ENCODE data around the gene SORCS2.

SORCS2 gene

GRCh38 chr4:7370038-7370437, 177.7 kb downstream of the SORCS2 start:
- no peak overlapping the region for H2AFZ ChIP-seq (ENCODE audit: low read depth, low read length)
- no peaks in the 10 kb centered on the region for H4K20me1 ChIP-seq (ENCODE audit: insufficient read depth, low read length)
- no peak for ATAC-seq (ENCODE audit: insufficient read depth, low read depth)
- no peak for DNase-seq
- no peaks in the 10 kb centered on the region for H3K27me3 ChIP-seq (ENCODE audit: insufficient read depth, low read length, poor library complexity)
- H3K36me3 ChIP-seq (ENCODE audit: insufficient read depth, low read length) = no peaks in the 10 kb centered on the region
- no peaks in the 10 kb centered on the region for H3K4me1 ChIP-seq (ENCODE audit: insufficient read depth, low read length)
- H3K79me2 ChIP-seq (ENCODE audit: insufficient read depth, low read length) = no peaks in the 10 kb centered on the region
- no peak for TF ChIP-seq EZH2 (IDR thresholded peaks at IDR 0.05; ENCODE audit: borderline replicate concordance, low read depth, low read length, severe bottlenecking)
- TF ChIP-seq, protein P1, sequence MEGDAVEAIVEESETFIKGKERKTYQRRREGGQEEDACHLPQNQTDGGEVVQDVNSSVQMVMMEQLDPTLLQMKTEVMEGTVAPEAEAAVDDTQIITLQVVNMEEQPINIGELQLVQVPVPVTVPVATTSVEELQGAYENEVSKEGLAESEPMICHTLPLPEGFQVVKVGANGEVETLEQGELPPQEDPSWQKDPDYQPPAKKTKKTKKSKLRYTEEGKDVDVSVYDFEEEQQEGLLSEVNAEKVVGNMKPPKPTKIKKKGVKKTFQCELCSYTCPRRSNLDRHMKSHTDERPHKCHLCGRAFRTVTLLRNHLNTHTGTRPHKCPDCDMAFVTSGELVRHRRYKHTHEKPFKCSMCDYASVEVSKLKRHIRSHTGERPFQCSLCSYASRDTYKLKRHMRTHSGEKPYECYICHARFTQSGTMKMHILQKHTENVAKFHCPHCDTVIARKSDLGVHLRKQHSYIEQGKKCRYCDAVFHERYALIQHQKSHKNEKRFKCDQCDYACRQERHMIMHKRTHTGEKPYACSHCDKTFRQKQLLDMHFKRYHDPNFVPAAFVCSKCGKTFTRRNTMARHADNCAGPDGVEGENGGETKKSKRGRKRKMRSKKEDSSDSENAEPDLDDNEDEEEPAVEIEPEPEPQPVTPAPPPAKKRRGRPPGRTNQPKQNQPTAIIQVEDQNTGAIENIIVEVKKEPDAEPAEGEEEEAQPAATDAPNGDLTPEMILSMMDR (IDR thresholded peaks at IDR 0.05; ENCODE audit: borderline replicate concordance, extremely low read depth, low read length, poor library complexity, severe bottlenecking) = no peak
- no peak overlapping the region for H3K27ac ChIP-seq (ENCODE audit: low read length)
- no peak overlapping the region for H3K9ac ChIP-seq (ENCODE audit: low read depth, low read length)
- no peak overlapping the region for H3K4me2 ChIP-seq (ENCODE audit: insufficient read depth, low read length)
- H3K9me3 ChIP-seq (ENCODE audit: insufficient read depth, low read length, severe bottlenecking) = no peaks in the 10 kb centered on the region
- no peak overlapping the region for H3K4me3 ChIP-seq (ENCODE audit: low read depth in 1 of 2, low read length in 2 of 2)

DNA sequence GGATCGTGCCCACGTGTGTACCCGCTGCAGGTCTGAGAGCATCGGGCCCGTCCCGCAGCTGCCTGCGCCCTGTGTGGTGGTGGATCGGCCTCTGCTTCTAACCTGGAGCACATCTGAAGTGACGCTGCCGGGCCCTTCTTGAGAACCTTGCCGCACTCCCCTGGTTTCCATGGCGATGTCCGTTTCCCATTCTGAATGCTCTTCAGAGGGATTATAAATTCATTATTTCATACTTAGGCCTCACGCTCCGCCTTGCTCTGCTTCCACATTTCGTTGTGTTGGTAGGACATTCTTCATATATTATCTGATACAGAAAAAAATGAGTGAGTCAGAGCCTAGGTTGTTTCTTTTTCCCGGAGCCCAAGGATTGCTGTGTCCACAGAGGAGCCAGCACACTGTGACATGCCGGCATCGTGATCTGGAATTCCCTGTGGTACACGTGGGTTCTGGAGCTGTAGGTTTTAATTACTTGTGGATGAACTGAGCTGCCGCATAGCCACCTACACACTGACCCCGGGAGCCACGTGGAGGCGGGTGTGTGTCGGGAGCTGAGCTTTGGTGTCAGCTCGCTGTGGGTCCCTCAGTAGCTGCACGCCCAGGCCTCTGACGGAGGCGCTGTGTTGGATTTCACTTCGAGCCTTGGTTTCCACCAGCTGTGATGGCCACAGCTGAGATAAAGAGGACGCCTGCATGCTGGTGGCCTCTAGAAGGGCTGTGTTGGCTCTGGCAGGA, 179.0 kb downstream of the SORCS2 start:
- H2AFZ ChIP-seq (ENCODE audit: low read depth, low read length) = no peak overlapping the region
- H3K9ac ChIP-seq (ENCODE audit: low read depth, low read length) = no peak overlapping the region
- no peak overlapping the region for H3K27ac ChIP-seq (ENCODE audit: low read length)
- no peak overlapping the region for H3K4me2 ChIP-seq (ENCODE audit: insufficient read depth, low read length)
- no peaks in the 10 kb centered on the region for H3K9me3 ChIP-seq (ENCODE audit: insufficient read depth, low read length, severe bottlenecking)
- no peak for DNase-seq
- H3K79me2 ChIP-seq (ENCODE audit: insufficient read depth, low read length) = no peaks in the 10 kb centered on the region
- TF ChIP-seq, protein P1 (IDR thresholded peaks at IDR 0.05; ENCODE audit: borderline replicate concordance, extremely low read depth, low read length, poor library complexity, severe bottlenecking) = no peak
- no peak for TF ChIP-seq EZH2 (IDR thresholded peaks at IDR 0.05; ENCODE audit: borderline replicate concordance, low read depth, low read length, severe bottlenecking)
- H4K20me1 ChIP-seq (ENCODE audit: insufficient read depth, low read length) = no peaks in the 10 kb centered on the region
- H3K27me3 ChIP-seq (ENCODE audit: insufficient read depth, low read length, poor library complexity) = no peaks in the 10 kb centered on the region
- H3K4me1 ChIP-seq (ENCODE audit: insufficient read depth, low read length) = no peaks in the 10 kb centered on the region
- ATAC-seq (ENCODE audit: insufficient read depth, low read depth) = no peak
- H3K36me3 ChIP-seq (ENCODE audit: insufficient read depth, low read length) = no peaks in the 10 kb centered on the region
- H3K4me3 ChIP-seq (ENCODE audit: low read depth in 1 of 2, low read length in 2 of 2) = no peak overlapping the region

DNA sequence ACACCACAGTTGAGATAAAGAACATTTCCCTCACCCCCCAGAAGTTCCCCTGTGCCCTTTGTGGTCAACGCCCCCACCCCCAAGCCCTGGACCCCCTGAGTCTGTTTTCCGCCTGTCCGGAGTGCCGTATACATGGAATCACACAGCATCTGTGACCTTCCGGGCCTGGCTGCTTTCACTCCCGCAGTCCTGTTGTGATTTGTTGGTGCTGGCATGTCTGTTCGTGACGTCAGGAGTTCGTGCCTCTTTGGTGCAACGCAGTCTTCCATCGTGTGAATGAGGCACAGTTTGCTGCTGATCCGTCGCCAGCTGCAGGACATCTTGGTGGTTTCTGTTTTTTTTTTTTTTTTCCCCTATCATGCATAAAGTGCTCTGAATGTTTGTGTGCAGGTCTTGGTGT, 180.3 kb downstream of the SORCS2 start:
- no peaks in the 10 kb centered on the region for H3K9me3 ChIP-seq (ENCODE audit: insufficient read depth, low read length, severe bottlenecking)
- H3K4me2 ChIP-seq (ENCODE audit: insufficient read depth, low read length) = no peak overlapping the region
- no peak overlapping the region for H3K9ac ChIP-seq (ENCODE audit: low read depth, low read length)
- H3K4me3 ChIP-seq (ENCODE audit: low read depth in 1 of 2, low read length in 2 of 2) = no peak overlapping the region
- no peak for ATAC-seq (ENCODE audit: insufficient read depth, low read depth)
- TF ChIP-seq EZH2 (IDR thresholded peaks at IDR 0.05; ENCODE audit: borderline replicate concordance, low read depth, low read length, severe bottlenecking) = no peak
- H2AFZ ChIP-seq (ENCODE audit: low read depth, low read length) = no peak overlapping the region
- DNase-seq = no peak
- H4K20me1 ChIP-seq (ENCODE audit: insufficient read depth, low read length) = no peaks in the 10 kb centered on the region
- H3K27me3 ChIP-seq (ENCODE audit: insufficient read depth, low read length, poor library complexity) = no peaks in the 10 kb centered on the region
- no peaks in the 10 kb centered on the region for H3K4me1 ChIP-seq (ENCODE audit: insufficient read depth, low read length)
- H3K36me3 ChIP-seq (ENCODE audit: insufficient read depth, low read length) = no peaks in the 10 kb centered on the region
- H3K27ac ChIP-seq (ENCODE audit: low read length) = no peak overlapping the region
- H3K79me2 ChIP-seq (ENCODE audit: insufficient read depth, low read length) = no peaks in the 10 kb centered on the region

GRCh38 chr4:7374571-7374970, 182.2 kb downstream of the SORCS2 start:
- no peak for DNase-seq
- Histone ChIP-seq H3K9ac (ENCODE audit: low read depth, low read length) (no peak overlapping the region), H2AFZ (ENCODE audit: low read depth, low read length) (no peak overlapping the region), H4K20me1 (ENCODE audit: insufficient read depth, low read length) (no peaks in the 10 kb centered on the region), H3K4me3 (ENCODE audit: low read depth in 1 of 2, low read length in 2 of 2) (no peak overlapping the region), H3K27me3 (ENCODE audit: insufficient read depth, low read length, poor library complexity) (peaks cover 3% of the 10 kb centered on the region), H3K9me3 (ENCODE audit: insufficient read depth, low read length, severe bottlenecking) (no peaks in the 10 kb centered on the region), H3K36me3 (ENCODE audit: insufficient read depth, low read length) (no peaks in the 10 kb centered on the region), H3K4me2 (ENCODE audit: insufficient read depth, low read length) (no peak overlapping the region), H3K27ac (ENCODE audit: low read length) (no peak overlapping the region), H3K4me1 (ENCODE audit: insufficient read depth, low read length) (no peaks in the 10 kb centered on the region), H3K79me2 (ENCODE audit: insufficient read depth, low read length) (no peaks in the 10 kb centered on the region)
- ATAC-seq (ENCODE audit: insufficient read depth, low read depth) = no peak
- TF ChIP-seq, protein P1 (IDR thresholded peaks at IDR 0.05; ENCODE audit: borderline replicate concordance, extremely low read depth, low read length, poor library complexity, severe bottlenecking) = no peak
- no peak for TF ChIP-seq EZH2 (IDR thresholded peaks at IDR 0.05; ENCODE audit: borderline replicate concordance, low read depth, low read length, severe bottlenecking)
